Transverse colon (tissue), 4 donors: Measurements from ENCODE around the gene C1orf174. TPM values are rescaled to one million over a fixed set of nuclear protein-coding genes. Genes with fewer than 3 reads are reported as not detected.

Experiments
- DNase-seq: peaks from one replicate; pipeline ENCODE4 v3.0.0-alpha.2; 2019
- H3K27ac ChIP-seq, 4 donors: fragments of 200-600 bp; sonication (generic); 2 replicates each; pipeline ENCODE4 v1.5.1; 2016 to 2018; ENCODE audit warnings: inconsistent platforms in 4 of 4
- H3K27me3 ChIP-seq: fragments of 200-600 bp; sonication (generic); 2 replicates; pipeline ENCODE4 v1.5.1; 2017; ENCODE audit warnings: inconsistent platforms
- H3K36me3 ChIP-seq, 4 donors: fragments of 200-600 bp; sonication (generic); 2 replicates each; pipeline ENCODE4 v1.5.1; 2017 to 2019; ENCODE audit warnings: inconsistent platforms in 4 of 4
- H3K4me1 ChIP-seq, 4 donors: fragments of 200-600 bp; sonication (generic); 2 replicates each; pipeline ENCODE4 v1.5.1; 2017 to 2020; ENCODE audit warnings: inconsistent platforms in 4 of 4
- H3K4me3 ChIP-seq, 4 donors: fragments of 200-600 bp; sonication (generic); 1 replicate in 1 of 4; 2 replicates in 3 of 4; pipeline versions ENCODE4 v1.5.1 to v1.6.1; 2017 to 2019; ENCODE audit warnings: inconsistent platforms in 4 of 4
- H3K9me3 ChIP-seq, 2 donors: fragments of 200-600 bp; sonication (generic); 2 replicates each; pipeline ENCODE4 v1.5.1; 2017 to 2019; ENCODE audit warnings: inconsistent platforms in 2 of 2
- CTCF ChIP-seq, 5 experiments: fragments of 200-600 bp in 3 of 5; fragments of 450-650 bp in 2 of 5; sonication (generic) in 3 of 5; IDR thresholded peaks; 1 replicate in 2 of 5; 2 replicates in 3 of 5; pipeline ENCODE4 v1.5.1; 2016 to 2017; ENCODE audit warnings: antibody characterized with exemption in 5 of 5, inconsistent platforms in 3 of 5, mild to moderate bottlenecking in 2 of 5, moderate library complexity in 1 of 5
- EP300 ChIP-seq: sonication (generic); formaldehyde crosslinking; IDR thresholded peaks from one replicate; pipeline ENCODE4 v1.6.1; 2017; ENCODE audit warnings: antibody characterized with exemption, low read depth
- POLR2A ChIP-seq: fragments of 450-650 bp; IDR thresholded peaks from one replicate; pipeline ENCODE4 v1.6.1; 2016; ENCODE audit warnings: antibody characterized with exemption, mild to moderate bottlenecking, moderate library complexity
- POLR2AphosphoS5 ChIP-seq, 3 donors: sonication (generic); formaldehyde crosslinking; IDR thresholded peaks; one replicate each; pipeline ENCODE4 v1.6.1; 2016; ENCODE audit warnings: antibody characterized with exemption in 3 of 3
- WGBS, 2 donors: methylation state at CpG; one replicate each; pipeline ENCODE4 v1.1.5; 2018; ENCODE audit warnings: low coverage in 1 of 2; 5-methylcytosine and 5-hydroxymethylcytosine counted together
- in situ Hi-C, 4 donors: fragments of 200-750 bp; cut with MboI; loops; one replicate each; pipeline versions ENCODE4 v1.15.0 to v1.15.1; 2017; ENCODE audit warnings: low sequenced_read_pairs in 3 of 4, low pct_ligation_motif_present in 1 of 4, low pct_unique_long_range_greater_than_20kb in 1 of 4
- intact Hi-C: fragments of 100-400 bp; cut with DNase I; formaldehyde crosslinking; loops from one replicate; pipeline ENCODE4 v1.15.1; 2023; ENCODE audit warnings: low total_unique reads
- total RNA-seq, 4 donors: library from RNA; depleted of rRNA; stranded (reverse); fragments of >200 nt; gene quantifications; one replicate each; pipeline ENCODE4 v1.1.0, GENCODE V29; 2016

C1orf174 gene
- total RNA-seq, 4 donors from 2014 or later, result 23.5 to 45.4 (median 36.6) TPM

GRCh38 chr1:3876716-3877115 is 23.4 kb downstream of the C1orf174 start:
- intact Hi-C loops (no loop called here), in situ Hi-C loops (no loop called here)
- Histone ChIP-seq H3K27me3 (no peaks in the 10 kb centered on the region), H3K36me3 (peaks cover 0 to 33% (median 6%) of the 10 kb centered on the region in 4 donors), H3K4me3 (no peak overlapping the region), H3K9me3 (peaks cover 6 to 9% of the 10 kb centered on the region in 2 donors), H3K4me1 (no peaks in the 10 kb centered on the region), H3K27ac (no peak overlapping the region)
- TF ChIP-seq CTCF (IDR thresholded peaks at IDR 0.05) (no peak), POLR2A (no peak), POLR2AphosphoS5 (IDR thresholded peaks at IDR 0.05) (no peak)
- 92% methylated on average over 16 of the region's 16 CpGs; no CpG with 5 or more reads in 1 of the 2 donors for WGBS, 2 donors
- DNase-seq, result no peak

- Histone ChIP-seq H3K9me3 (peaks cover 6 to 9% of the 10 kb centered on the region in 2 donors), H3K4me3 (no peak overlapping the region), H3K27me3 (no peaks in the 10 kb centered on the region), H3K4me1 (no peaks in the 10 kb centered on the region), H3K27ac (no peak overlapping the region), H3K36me3 (peaks cover 0 to 32% (median 6%) of the 10 kb centered on the region in 4 donors)
- intact Hi-C loops, result no loop called here
- in situ Hi-C loops, result no loop called here
- TF ChIP-seq CTCF (IDR thresholded peaks at IDR 0.05), result no peak
- no peak for TF ChIP-seq POLR2AphosphoS5 (IDR thresholded peaks at IDR 0.05)
- TF ChIP-seq POLR2A, result no peak
- TF ChIP-seq EP300, result no peak
- WGBS, 2 donors, result 88 to 100% methylated on average over 1 to 23 of the region's 23 CpGs
- DNase-seq, result no peak
Measured at GRCh38 chr1:3874736-3875135, 25.3 kb downstream of the C1orf174 start.

- no peaks in the 10 kb centered on the region for H3K4me1 ChIP-seq
- intact Hi-C loops (no loop called here), in situ Hi-C loops (no loop called here)
- TF ChIP-seq EP300 (no peak), CTCF (IDR thresholded peaks at IDR 0.05) (no peak), POLR2A (no peak), POLR2AphosphoS5 (IDR thresholded peaks at IDR 0.05) (no peak)
- no peak for DNase-seq
- no peak overlapping the region for H3K27ac ChIP-seq
- WGBS, 2 donors, result 93% methylated on average over 7 of the region's 8 CpGs; no CpG with 5 or more reads in 1 of the 2 donors
- H3K9me3 ChIP-seq, result no peaks in the 10 kb centered on the region
- H3K4me3 ChIP-seq, result no peak overlapping the region
- H3K27me3 ChIP-seq, result no peaks in the 10 kb centered on the region
- H3K36me3 ChIP-seq, result peaks cover 0 to 16% (median 0%) of the 10 kb centered on the region in 4 donors
Measured at GRCh38 chr1:3872546-3872945, 27.5 kb downstream of the C1orf174 start.

- Histone ChIP-seq H3K9me3 (no peaks in the 10 kb centered on the region), H3K27me3 (no peaks in the 10 kb centered on the region), H3K4me3 (no peak overlapping the region), H3K4me1 (no peaks in the 10 kb centered on the region), H3K27ac (no peak overlapping the region), H3K36me3 (peaks cover 0 to 16% (median 0%) of the 10 kb centered on the region in 4 donors)
- TF ChIP-seq CTCF (IDR thresholded peaks at IDR 0.05), result no peak
- no peak for TF ChIP-seq EP300
- TF ChIP-seq POLR2AphosphoS5 (IDR thresholded peaks at IDR 0.05), result no peak
- TF ChIP-seq POLR2A, result no peak
- in situ Hi-C loops, result no loop called here
- WGBS, 2 donors, result 94% methylated on average over 7 of the region's 7 CpGs; no CpG with 5 or more reads in 1 of the 2 donors
- no peak for DNase-seq
- intact Hi-C loops, result no loop called here
Measured at GRCh38 chr1:3871451-3871805, 28.6 kb downstream of the C1orf174 start.
